Spleen (tissue), 3 donors: ENCODE data around the gene IL22RA1.

Source experiments
- POLR2A ChIP-seq, 3 donors: fragments of 450-650 bp; IDR thresholded peaks; one replicate each; pipeline ENCODE4 v1.5.1; 2017; ENCODE audit warnings: antibody characterized with exemption in 3 of 3, mild to moderate bottlenecking in 1 of 3
- POLR2AphosphoS5 ChIP-seq, 3 donors: sonication (generic); formaldehyde crosslinking; IDR thresholded peaks; one replicate each; pipeline ENCODE4 v1.5.1; 2017; ENCODE audit warnings: antibody characterized with exemption in 3 of 3

GRCh38 chr1:24100945-24101737 is 41.8 kb downstream of the IL22RA1 start:
- no peak for TF ChIP-seq POLR2A (IDR thresholded peaks at IDR 0.05)
- no peak for TF ChIP-seq POLR2AphosphoS5 (IDR thresholded peaks at IDR 0.05)
